ENCODE results near the gene COTL1.
A peak's percentile ranks its signal among the peaks of the same experiment; 100 is the strongest.

Gene COTL1

DNA sequence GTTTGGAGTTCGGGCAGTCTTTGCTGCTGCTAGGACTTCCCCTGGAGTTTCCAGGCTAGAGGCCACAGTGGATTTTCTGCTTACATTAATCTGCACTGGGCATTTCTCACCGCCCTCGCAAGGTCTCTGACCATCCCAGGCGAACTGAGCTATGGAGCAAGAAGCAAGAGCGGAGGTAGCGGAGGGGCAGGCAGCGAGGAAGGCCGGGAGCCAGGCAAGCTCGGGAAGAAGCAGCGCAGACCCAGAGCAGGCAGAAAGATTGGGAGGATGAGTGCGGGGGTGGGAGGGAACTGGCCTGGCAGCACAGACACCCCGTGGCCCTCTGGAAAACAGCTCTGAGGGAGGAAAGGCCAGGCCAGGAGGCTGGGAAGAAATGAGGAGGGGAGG, 3.8 kb downstream of the COTL1 start:
- DNase-seq (ENCODE audit: low read depth): no peak

DNA sequence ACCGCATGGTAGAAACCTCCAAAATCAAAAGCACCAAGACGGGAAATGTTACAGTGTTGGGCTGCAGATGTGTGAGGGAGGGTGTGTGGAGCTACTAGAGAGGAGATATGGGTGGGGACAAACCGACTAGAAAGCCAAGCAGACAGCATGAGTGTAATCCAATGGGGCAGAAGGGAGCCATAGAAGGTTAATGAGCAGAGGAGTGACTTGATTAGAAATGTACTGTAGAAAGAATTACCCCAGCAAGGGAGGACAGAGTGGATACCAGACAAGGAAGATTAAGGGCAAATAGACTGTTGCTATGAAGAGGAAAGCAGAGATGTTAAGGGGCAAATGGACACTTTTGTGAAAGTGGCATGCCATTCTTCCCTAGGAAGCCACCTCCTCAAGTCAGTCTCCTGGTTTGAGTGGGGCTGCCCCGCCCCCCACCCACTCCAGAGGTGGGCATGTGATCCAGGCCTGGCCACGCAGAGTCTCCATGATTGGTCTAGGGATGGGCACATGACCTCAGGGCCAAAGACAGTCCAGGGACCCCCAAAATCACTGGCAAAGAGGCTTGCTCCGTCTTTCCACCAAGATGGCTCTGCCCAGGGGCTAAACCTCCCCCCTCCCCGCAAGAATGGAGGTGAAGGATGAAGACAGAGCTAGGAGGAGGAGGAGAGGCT, 4.3 kb downstream of the COTL1 start:
- no peak for DNase-seq (ENCODE audit: low read depth)

DNA sequence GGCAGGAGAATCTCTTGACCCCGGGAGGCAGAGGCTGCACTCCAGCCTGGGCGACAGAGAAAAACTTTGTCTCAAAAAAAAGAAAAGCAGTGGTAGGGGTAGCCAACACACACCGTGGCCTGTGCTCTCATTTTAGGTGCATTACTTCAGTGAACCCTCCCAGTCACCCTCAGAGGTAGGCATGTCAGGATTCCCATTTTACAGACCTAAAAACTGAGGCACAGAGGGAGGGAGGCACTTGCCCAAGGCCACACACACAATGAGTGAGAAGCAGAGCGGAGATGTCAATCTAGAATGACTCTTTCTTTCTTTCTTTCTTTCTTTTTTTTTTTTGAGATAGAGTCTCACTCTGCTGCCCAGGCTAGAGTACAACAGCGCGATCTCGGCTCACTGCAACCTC, 5.2 kb downstream of the COTL1 start:
- no peak for DNase-seq (ENCODE audit: low read depth)

DNA sequence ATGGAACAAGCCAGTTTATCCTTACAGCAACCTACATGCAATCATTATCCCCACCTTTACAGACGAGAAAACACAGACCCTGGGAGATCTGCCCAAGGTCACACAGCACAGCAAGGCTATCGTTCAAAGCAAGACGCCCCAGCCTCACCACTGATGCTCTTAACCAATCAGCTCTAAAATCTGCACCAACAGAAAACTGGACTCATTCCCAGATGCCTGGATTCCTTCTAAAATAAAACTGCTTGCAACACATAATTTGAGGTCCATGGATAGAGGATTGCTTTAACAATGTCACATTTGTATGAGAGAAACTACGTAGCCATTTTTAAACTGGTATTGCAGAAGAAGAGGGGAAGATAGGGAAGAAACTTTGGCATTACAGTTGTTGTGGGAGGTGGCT, 6.8 kb downstream of the COTL1 start:
- no peak for DNase-seq (ENCODE audit: low read depth)

DNA sequence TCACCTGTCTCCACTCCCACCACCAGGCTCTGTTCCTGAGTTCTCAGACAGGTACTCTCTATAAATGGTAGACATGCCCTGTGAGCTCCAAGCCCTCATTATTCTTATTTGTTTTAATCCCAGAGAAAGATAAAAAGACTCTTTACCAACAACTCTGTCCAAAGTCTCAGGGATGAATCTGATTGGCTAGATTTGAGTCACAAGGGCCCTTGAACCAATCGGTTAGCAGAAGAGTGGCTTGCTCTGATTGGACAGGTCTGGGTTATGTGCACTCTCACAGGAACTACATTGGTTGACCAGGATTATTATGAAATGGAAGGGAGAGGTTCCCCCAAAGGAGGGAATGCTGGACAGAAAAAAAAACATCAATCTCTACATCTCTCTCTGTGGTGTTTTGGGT, 7.5 kb downstream of the COTL1 start:
- DNase-seq (ENCODE audit: low read depth): no peak

DNA sequence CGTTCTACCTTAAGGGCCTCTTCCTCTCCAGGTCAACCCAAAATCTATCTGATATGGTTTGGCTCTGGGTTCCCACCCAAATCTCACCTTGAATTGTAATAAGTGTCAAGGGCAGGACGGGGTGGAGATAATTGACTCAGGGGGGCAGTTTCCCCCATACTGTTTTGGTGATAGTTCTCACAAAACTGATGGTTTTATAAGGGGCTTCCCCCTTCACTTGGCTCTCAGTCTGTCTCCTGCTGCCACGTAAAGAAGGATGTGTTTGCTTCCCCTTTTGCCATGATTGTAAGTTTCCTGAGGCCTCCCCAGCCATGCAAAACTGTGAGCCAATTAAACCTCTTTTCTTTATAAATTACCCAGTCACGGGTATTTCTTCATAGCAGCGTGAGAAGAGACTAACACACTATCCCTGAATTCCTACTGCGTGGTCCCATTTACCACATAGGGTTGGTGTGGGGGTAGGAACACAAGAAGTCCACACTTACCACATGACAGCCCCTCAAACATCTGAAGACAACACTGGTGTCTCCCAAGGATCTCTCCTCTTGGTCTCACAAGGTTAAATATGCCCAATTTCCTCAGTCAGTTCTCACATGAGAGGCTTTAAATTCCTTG, 8.2 kb downstream of the COTL1 start:
- DNase-seq (ENCODE audit: low read depth): no peak

DNA sequence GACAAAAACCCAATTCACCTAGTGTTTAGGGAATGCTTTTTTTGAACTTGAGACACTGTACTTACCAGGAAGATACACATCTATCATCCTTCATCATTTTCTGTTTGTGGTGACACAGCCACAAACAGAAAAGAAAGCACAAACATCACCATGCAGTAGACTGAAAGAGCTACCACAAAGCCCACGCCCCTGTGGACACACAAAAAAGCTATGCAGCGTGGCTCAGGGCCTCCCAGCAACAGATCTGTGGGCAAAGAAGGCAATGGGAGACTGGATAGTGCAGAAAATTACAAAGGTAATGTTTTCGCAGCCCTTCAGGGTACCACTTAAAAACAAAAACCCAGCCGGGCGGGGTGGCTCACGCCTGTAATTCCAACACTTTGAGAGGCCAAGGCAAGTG, 9.6 kb downstream of the COTL1 start:
- DNase-seq (ENCODE audit: low read depth): no peak

DNA sequence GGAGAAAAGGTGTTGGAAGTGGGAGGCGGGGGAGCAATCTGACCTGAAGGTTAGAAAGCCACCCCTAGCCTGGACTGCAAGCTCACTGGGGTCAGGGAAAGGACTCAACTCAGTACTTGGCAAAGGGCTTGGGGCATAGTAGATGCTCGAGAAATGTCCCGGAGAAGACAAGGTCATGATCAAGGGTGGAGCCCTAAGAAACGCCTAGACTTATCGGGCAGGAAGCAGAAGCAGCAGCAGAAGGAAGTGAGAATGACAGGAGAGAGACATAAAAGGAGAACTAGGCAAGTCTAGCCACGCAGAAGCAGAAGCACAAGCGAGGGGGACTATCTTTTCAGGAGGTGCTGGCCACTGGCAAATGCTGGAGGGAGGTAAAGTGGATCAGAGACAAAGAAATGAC, 10.2 kb downstream of the COTL1 start:
- no peak for DNase-seq (ENCODE audit: low read depth)

DNA sequence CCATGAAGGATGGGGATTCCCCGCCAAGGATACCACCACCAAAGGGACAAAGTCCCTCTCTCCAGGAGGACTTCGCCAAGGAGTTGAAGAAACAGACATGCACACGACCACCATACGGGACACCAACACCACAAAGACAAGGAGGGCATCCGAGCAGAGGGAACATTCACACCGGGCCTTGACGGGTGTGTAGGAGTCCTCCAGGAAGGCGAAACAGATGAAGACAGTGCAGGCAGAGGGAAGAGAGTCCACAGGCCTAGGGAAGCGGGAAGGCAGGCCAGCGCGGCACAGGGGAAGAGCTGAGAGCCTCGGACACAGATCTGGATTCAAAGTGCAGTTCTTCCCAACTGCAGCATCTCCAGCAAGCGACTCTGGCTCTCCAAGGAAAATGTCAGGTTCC, 10.8 kb downstream of the COTL1 start:
- DNase-seq (ENCODE audit: low read depth): no peak

DNA sequence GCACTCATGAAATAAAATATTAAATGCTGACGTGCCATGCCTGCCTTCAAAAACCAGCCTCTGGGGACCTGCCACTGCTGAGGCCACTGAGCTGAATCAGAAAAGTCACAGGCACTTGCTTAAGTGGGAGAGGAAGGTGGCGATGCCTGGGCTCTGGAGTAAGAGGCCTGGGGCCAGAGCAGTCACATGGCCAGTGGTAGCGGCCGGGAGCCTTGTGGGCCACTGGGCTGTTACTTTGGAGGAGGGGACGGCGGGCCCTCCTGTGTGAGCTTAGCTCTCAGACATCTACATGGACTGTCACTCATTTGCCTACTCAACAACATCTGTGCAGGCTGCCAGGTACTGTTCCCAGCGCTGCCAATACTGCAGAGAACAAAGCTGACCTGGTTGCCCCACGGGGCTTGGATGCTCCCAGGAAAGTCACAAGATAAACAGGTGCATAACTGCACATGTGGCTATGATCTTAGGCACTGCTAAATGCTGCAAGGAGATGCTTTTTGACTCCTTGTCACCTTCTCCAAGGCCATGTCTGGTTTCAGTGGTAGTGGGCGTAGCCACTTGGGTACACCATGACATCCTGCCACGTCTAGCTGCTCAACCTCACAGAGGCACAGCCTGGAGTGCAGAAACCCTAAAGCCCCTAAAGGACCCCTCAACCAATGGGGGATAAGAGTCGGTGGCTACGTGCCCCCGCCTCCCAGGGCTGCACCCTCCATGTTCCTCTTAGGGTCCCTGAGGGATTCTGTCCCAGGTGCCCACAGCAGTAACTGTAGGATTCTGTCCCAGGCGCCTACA, 11.6 kb downstream of the COTL1 start:
- DNase-seq (ENCODE audit: low read depth): no peak

DNA sequence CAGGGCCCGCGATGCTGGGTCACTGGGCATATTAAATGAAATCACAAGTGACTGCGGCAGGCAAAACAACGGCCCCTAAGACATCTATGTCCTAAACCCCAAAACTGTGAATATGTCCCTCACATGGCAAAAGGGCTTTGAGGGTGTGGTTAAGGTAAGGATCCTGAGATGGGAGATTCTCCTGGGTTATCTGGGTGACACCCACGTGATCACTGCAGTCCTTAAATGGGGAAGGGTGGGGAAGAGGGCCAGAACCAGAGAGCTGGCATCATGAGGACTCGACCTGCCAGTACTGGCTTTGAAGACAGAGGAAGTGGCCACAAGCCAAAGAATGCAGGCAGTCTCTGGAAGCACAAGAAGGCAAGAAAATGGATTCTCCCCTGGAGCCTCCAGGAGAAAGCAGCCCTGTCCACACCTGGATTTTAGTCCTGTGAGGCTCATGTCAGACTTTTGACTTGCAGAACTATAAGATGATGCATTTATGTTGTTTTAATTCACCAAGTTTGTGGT, 12.5 kb downstream of the COTL1 start:
- DNase-seq (ENCODE audit: low read depth): no peak

DNA sequence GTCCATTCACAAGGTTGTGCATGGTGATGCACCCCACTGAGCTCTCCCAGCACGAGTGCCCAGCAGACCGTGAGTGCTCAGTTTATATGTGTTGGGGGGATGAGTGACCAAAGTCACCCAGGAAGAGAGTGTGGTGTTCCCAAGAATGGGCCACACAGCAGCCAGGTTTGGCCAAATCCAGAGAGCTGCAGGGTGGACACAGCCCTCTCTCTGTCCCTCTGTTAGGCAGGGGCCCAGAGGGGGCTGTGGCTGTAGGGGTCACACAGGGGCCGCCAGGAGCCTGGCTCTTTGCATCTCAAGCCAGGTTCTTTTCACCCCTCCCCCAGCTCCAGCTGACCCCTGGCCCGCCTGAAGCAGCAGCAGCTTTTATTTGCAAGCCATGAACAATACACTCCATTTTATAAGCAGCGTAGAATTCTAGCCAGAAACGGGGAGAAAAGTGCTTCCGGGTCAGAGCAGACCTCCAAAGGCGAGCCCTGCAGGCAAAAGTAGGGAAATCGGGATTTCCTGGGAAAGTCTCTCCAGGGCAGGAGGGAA, 13.3 kb downstream of the COTL1 start:
- no peak for DNase-seq (ENCODE audit: low read depth)

DNA sequence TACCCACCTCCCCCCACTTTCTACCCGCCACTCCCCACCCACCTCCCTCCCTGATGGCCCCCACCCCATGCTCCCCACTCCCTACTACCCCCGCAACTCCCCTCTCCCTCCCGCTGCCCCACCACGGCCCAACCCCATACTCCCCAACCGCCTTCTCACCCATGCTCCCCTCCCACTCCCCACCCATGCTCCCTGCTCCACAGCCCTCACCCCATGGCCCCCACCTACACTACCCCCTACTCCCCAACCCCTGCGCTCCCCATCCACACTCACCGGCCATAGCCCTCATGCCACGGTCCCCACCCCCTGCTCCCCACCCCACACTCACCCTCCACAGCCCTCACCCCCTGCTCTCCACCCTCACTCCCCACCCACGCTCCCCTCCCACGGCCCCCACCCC, 13.9 kb downstream of the COTL1 start:
- no peak for DNase-seq (ENCODE audit: low read depth)

DNA sequence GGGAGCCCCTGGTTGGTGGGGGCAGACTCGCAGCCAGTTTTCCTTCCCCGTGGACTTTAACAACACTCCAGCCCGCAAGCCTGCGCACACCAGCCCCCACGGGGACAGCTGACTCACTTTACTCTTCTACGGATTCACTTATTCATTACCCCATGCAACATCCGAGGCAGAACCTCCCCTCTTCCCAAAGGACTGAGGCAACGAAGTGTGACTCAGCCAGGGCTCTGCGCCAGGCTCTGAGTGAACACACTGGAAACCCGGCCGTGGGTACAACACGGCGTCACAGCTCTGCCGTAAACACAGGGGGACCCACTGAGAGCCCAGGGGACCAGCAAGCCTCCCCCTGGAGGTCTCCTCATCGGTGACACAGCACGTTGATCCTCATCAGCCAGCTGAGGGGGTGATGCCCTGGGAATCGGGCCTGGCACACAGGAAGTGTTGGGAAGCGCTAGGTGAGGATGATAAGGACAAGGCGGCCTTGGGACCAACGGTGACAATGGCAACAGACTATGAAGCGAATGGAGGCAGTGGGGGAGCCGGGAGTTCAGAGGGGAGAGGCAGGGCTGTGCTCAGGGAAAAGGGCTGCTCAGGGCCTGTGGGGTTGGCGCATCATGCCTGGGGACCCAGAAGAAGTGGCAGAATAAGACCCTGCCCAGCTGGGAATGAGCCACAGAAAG, 14.6 kb downstream of the COTL1 start:
- no peak for DNase-seq (ENCODE audit: low read depth)

DNA sequence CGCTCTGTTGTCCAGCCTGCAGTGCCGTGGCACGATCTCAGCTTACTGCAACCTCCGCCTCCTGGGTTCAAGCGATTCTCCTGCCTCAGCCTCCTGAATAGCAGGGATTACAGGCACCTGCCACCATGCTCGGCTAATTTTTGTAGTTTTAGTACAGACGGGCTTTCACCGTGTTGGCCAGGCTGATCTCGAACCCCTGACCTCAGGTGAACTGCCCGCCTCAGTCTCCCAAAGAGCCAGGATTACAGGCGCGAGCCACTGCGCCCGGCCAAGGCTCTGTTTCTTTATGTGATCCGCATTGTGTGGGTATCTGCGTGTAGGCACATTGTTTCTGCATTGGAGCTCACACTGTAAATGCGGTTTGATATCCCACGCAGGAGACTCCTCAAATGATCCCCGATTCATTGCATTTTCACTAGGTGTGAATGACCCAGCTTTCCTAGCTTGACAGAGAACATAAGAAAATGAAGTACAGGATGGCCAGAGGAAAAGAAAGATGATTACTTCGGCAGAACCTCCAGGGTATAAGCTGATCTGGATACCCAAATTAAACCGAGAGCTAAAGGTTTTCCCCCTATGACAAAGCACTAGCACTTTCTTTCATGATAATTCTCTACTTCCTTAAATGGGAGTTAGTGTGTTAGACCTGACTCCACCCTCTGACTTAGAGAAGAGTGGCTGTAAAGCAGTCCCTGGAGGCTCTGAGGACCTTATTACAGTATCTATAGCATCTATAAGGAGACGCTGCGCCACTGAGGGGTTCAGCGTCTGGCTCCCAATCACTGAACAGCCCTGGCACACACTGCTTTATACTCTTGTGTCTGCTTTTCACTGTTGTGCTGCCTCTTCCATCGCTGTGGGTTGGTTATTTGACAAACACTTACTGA, 17.3 kb downstream of the COTL1 start:
- DNase-seq (ENCODE audit: low read depth): no peak

DNA sequence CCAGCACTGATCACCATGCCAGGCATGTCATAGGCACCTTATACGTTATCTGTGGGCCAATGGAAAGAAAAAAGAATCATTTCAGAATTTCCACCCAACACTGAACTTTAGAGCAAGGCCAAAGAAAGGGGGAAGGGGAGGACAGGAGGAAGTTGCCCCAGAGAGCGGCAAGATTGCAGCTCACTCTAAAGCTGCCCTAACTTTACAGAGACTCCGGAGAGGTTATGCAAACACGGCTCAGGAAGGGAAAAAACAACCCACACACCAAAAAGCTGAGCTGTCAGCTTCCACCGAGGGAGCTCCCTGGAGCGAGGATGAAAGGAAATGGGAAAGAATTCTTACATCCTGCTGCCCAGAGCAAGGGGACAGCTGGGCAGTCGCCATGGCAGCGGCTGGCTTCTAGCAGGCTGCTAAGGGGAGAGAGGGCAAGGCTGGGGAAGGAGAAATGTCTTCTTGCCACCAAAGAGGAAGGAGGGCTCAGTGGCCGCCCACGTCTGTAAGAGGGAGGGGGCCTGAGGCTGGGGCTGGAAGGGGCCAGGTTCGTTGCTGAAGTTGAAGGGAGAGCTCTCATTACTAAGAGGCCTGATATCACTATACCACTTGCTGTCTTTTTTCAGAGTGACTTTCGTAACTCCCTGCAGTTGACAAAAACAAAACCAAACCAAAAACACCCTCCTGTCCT, 18.2 kb downstream of the COTL1 start:
- peak; percentile 53 for DNase-seq (ENCODE audit: low read depth)

DNA sequence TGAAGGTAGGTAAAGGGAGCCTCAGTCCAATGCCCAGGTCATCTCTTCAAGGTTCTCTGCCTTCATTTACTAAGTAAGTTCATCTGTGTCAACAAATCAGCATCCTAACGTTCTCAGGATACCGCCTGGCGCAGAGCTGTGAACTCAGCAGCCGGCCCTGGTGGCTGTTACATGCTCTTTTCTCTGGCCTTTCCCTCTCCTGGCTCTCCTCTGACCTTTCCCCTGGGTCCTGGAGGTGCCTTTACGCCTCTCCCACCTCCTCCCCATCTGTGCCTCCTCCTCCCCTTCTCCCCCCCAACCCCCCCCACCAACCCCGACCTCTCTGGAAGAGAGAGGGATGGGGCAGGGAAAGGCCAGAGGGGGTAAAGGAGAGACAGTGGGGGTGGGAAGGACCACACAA, 19.5 kb downstream of the COTL1 start:
- no peak for DNase-seq (ENCODE audit: low read depth)

DNA sequence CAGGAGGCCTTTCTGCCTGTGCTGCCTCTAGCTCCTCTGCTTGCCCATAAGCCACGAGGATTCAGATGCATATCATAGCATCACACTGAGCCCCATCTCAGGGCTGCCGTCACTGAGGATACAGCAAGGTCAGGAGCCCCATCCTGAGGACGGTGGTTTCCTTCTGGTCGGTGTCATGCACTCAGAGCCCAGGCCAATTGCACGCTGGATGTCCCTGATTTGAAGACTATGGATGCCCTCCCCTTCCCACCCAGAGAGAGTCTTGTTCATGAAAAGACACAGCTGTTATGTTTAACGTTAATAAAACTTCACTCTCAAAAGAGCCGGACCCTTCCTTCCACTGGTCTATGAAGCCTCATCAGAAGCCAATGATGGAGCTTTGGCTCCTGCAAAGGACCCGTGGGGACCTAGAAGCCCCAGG, 19.9 kb downstream of the COTL1 start:
- no peak for DNase-seq (ENCODE audit: low read depth)

DNA sequence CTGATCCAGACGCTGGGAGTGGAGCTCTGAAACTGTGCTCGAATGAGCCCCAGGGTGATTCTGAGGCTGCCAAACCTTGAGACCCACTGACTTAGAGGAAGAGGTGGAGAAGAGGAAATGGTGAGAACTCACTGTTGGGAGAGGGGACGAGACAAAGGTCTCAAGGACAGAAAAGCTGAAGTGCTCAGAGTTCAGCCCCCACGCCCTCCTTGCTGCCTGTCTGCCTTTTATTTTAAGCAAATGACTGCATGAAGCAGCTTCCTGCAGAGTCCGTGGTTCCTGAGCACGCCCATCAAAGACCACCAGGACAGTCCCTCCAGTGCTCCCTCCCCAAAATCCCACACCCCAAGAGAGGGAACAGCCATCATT, 20.4 kb downstream of the COTL1 start:
- no peak for DNase-seq (ENCODE audit: low read depth)

DNA sequence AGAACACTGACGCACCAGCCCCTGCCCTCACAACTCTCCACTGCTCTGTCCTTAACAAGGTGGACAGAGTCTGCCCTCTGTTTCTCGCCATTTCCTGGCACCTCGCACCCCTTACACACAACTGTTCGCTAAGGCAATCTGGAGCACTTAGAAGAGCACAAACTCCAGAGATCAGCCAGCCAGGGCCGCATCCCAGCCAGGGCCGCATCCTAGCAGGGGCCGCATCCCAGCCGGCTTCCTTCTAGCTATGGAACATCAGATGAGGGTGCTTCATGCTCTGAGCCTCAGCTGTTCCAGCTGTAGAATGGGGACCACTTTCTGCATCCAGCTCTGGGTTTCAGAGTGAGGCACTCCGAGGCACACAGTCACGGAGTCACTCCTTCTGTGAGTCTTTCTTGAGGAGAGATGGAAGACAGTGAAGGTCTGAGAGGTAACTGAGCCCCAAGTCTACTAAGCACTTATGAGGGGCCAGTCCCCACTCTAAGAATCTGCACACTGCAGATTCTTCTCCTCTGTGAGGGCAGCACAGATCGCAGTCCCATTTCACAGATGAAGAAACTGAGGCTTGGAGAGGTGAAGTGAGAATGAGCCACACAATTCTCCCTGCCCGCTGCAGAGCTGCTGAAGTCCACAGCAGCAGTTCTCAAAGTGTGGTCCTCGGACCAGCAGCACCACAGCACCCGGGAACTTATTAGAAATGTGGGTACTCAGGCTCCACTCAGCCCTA, 20.9 kb downstream of the COTL1 start:
- DNase-seq (ENCODE audit: low read depth): no peak

Data from stimulated activated CD8-positive, alpha-beta memory T cell treated with anti-CD3 and anti-CD28 coated beads, Interleukin-12 subunit alpha, Interleukin-12 subunit beta, amount 100 ng/mL, for 4 hours (primary cell).